Transverse colon (tissue), 3 donors: ENCODE measurements around the gene UXT.

ENCODE experiments used
- POLR2A ChIP-seq: fragments of 450-650 bp; IDR thresholded peaks from one replicate; pipeline ENCODE4 v1.6.1; 2016; ENCODE audit warnings: antibody characterized with exemption, mild to moderate bottlenecking, moderate library complexity
- TF ChIP-seq, protein P1 (sequence below), 5 experiments: fragments of 200-600 bp in 3 of 5; fragments of 450-650 bp in 2 of 5; sonication (generic) in 3 of 5; IDR thresholded peaks; 1 replicate in 2 of 5; 2 replicates in 3 of 5; pipeline ENCODE4 v1.5.1; 2016 to 2017; ENCODE audit warnings: antibody characterized with exemption in 5 of 5, inconsistent platforms in 3 of 5, mild to moderate bottlenecking in 2 of 5, moderate library complexity in 1 of 5

- TF ChIP-seq, protein P1, sequence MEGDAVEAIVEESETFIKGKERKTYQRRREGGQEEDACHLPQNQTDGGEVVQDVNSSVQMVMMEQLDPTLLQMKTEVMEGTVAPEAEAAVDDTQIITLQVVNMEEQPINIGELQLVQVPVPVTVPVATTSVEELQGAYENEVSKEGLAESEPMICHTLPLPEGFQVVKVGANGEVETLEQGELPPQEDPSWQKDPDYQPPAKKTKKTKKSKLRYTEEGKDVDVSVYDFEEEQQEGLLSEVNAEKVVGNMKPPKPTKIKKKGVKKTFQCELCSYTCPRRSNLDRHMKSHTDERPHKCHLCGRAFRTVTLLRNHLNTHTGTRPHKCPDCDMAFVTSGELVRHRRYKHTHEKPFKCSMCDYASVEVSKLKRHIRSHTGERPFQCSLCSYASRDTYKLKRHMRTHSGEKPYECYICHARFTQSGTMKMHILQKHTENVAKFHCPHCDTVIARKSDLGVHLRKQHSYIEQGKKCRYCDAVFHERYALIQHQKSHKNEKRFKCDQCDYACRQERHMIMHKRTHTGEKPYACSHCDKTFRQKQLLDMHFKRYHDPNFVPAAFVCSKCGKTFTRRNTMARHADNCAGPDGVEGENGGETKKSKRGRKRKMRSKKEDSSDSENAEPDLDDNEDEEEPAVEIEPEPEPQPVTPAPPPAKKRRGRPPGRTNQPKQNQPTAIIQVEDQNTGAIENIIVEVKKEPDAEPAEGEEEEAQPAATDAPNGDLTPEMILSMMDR (IDR thresholded peaks at IDR 0.05) = peak in 2 of 5 experiments; percentile 8 to 23
- no peak for TF ChIP-seq POLR2A
Measured at GRCh38 chrX:47619486-47620302, 39.3 kb downstream of the UXT start, which contains the start of gene SYN1.
